ENCODE data around the gene CDH1. TPM values are rescaled to one million over a fixed set of nuclear protein-coding genes. Genes with fewer than 3 reads are reported as not detected.

CDH1 gene
- total and polyA plus RNA-seq, 4 experiments from 2014 or later, result 0.17 to 0.55 (median 0.20) TPM; not detected in 1

DNA sequence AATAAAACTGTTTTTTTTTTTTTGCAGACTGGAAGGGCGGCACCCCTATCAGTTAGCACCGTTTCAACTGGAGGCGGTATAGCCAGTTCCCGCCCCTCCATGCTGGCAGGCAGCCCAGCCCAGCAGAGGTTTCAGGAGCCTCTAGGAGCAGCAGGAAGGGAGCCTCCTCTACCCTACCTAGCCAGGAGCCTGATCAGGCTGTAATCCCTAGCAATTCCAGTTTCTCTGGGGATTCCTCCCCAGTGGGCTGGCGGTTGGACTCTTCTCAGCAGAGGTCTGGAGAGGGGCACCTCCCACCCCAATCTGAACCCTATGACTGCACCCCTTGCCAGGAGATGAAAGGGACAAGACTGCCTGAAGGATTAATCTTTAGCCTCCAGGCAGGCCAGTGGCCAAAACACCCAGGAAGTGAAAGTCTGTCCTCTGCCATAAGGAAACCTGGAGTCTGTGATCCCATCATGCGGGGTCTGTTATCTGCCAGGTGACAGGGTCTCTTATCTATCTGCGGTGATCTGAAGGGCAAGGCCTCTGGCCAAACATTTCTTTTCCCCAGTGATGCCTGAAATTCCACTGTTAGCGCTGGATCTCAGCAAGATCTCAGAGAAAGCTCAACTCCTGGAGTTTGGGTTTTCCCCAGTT is 4.9 kb upstream of the CDH1 start:
- H3K27me3 ChIP-seq (ENCODE audit: insufficient read depth, low read length), result peaks cover 4% of the 10 kb centered on the region
- H3K4me3 ChIP-seq (ENCODE audit: low read length in 2 of 2), result no peak overlapping the region
- no peaks in the 10 kb centered on the region for H3K9me3 ChIP-seq (ENCODE audit: control insufficient read depth in 1 of 2, low read length in 2 of 2)
- no peaks in the 10 kb centered on the region for H3K36me3 Mint-ChIP-seq
- ChIA-PET CTCF (ENCODE audit: partially characterized antibody) (no interaction called here), POLR2A (ENCODE audit: partially characterized antibody) (no interaction called here)
- DNase-seq, result no peak
- peaks cover 16 to 20% of the 10 kb centered on the region in 2 donors for H3K27me3 Mint-ChIP-seq
- peaks cover 1 to 5% (median 3%) of the 10 kb centered on the region in 4 donors for H3K4me1 Mint-ChIP-seq
- H3K9me3 Mint-ChIP-seq, result peaks cover 0 to 2% (median 0%) of the 10 kb centered on the region in 8 donors
- no peak overlapping the region for H3K27ac ChIP-seq (ENCODE audit: low read depth, low read length)
- no peaks in the 10 kb centered on the region for H3K4me1 ChIP-seq (ENCODE audit: insufficient read depth, low read length)
- intact Hi-C loops (cut with micrococcal nuclease), result no loop called here
- H3K36me3 ChIP-seq (ENCODE audit: insufficient read depth, low read length), result no peaks in the 10 kb centered on the region
- no peak overlapping the region for H3K4me3 Mint-ChIP-seq
- H3K27ac Mint-ChIP-seq, result no peak overlapping the region

DNA sequence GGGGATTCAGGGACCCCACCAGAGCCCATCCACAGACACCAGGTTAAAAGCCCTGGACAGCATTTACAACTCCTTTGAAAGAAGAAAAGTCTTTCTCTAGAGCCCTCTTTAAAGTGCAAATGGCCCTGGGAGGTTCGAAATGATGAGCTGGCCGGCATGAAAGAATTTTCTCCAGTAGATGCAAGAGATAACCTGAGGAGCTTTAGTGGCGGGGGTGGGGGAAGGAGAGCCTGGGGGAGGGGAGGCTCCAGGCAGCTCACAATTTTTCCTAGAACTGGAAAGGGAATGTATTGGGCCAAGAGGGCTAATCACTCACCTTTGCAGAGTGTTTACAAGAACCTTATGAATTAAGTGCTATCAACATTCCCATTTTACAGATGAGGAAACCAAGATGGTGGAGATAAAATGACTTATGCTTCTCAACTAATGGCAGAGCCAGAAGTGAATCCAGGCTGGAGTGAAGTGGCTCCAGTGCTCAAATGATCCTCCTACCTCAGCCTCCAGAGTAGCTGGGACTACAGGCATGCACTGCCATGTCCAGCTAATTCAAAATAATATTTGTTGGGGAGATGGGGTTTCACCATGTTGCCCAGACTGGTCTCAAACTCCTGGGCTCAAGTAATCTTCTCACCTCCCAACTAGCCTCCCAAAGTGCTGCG is 4.2 kb upstream of the CDH1 start:
- Mint-ChIP-seq H3K27ac (no peak overlapping the region), H3K27me3 (peaks cover 19 to 23% of the 10 kb centered on the region in 2 donors), H3K9me3 (peaks cover 0 to 2% (median 0%) of the 10 kb centered on the region in 8 donors), H3K4me1 (peaks cover 4 to 8% (median 6%) of the 10 kb centered on the region in 4 donors), H3K4me3 (no peak overlapping the region), H3K36me3 (no peaks in the 10 kb centered on the region)
- Histone ChIP-seq H3K27ac (ENCODE audit: low read depth, low read length) (no peak overlapping the region), H3K4me1 (ENCODE audit: insufficient read depth, low read length) (no peaks in the 10 kb centered on the region), H3K9me3 (ENCODE audit: control insufficient read depth in 1 of 2, low read length in 2 of 2) (no peaks in the 10 kb centered on the region), H3K27me3 (ENCODE audit: insufficient read depth, low read length) (peaks cover 4% of the 10 kb centered on the region), H3K36me3 (ENCODE audit: insufficient read depth, low read length) (no peaks in the 10 kb centered on the region), H3K4me3 (ENCODE audit: low read length in 2 of 2) (no peak overlapping the region)
- intact Hi-C loops (cut with micrococcal nuclease), result no loop called here
- CTCF ChIA-PET (ENCODE audit: partially characterized antibody), result no interaction called here
- no peak for DNase-seq
- POLR2A ChIA-PET (ENCODE audit: partially characterized antibody), result no interaction called here

DNA sequence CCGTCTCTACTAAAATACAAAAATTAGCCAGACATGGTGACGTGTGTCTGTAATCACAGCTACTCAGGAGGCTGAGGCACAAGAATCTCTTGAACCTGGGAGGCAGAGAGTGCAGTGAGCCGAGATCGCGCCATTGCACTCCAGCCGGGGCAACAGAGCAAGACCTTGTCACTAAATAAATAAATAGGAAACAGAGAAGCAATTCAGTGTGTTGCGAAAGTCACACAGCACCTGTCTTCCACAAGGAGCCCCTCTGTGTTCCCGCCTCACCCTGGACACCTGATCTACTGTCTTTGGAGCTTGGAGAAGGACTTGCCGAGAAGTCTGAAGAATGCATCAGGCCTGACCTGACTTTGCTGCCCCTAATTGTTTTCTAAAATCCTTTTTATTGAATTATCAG is 3.5 kb upstream of the CDH1 start:
- Mint-ChIP-seq H3K4me1 (peaks cover 4 to 10% (median 6%) of the 10 kb centered on the region in 4 donors), H3K36me3 (no peaks in the 10 kb centered on the region), H3K9me3 (peaks cover 0 to 2% (median 0%) of the 10 kb centered on the region in 8 donors), H3K27ac (no peak overlapping the region), H3K27me3 (peaks cover 21 to 24% of the 10 kb centered on the region in 2 donors), H3K4me3 (no peak overlapping the region)
- Histone ChIP-seq H3K27me3 (ENCODE audit: insufficient read depth, low read length) (peaks cover 4% of the 10 kb centered on the region), H3K27ac (ENCODE audit: low read depth, low read length) (no peak overlapping the region), H3K4me3 (ENCODE audit: low read length in 2 of 2) (no peak overlapping the region), H3K9me3 (ENCODE audit: control insufficient read depth in 1 of 2, low read length in 2 of 2) (no peaks in the 10 kb centered on the region), H3K36me3 (ENCODE audit: insufficient read depth, low read length) (no peaks in the 10 kb centered on the region), H3K4me1 (ENCODE audit: insufficient read depth, low read length) (no peaks in the 10 kb centered on the region)
- ChIA-PET POLR2A (ENCODE audit: partially characterized antibody) (no interaction called here), CTCF (ENCODE audit: partially characterized antibody) (no interaction called here)
- DNase-seq, result no peak
- intact Hi-C loops (cut with micrococcal nuclease), result no loop called here

GRCh38 chr16:68734782-68735181 is 2.3 kb upstream of the CDH1 start:
- no peak overlapping the region for H3K27ac ChIP-seq (ENCODE audit: low read depth, low read length)
- Mint-ChIP-seq H3K27ac (no peak overlapping the region), H3K36me3 (no peaks in the 10 kb centered on the region), H3K4me3 (no peak overlapping the region), H3K9me3 (peaks cover 0 to 2% (median 0%) of the 10 kb centered on the region in 8 donors), H3K4me1 (peaks cover 4 to 10% (median 6%) of the 10 kb centered on the region in 4 donors), H3K27me3 (peaks cover 21 to 23% of the 10 kb centered on the region in 2 donors)
- no peak for DNase-seq
- peaks cover 4% of the 10 kb centered on the region for H3K27me3 ChIP-seq (ENCODE audit: insufficient read depth, low read length)
- no peaks in the 10 kb centered on the region for H3K9me3 ChIP-seq (ENCODE audit: control insufficient read depth in 1 of 2, low read length in 2 of 2)
- ChIA-PET POLR2A (ENCODE audit: partially characterized antibody) (no interaction called here), CTCF (ENCODE audit: partially characterized antibody) (no interaction called here)
- no peak overlapping the region for H3K4me3 ChIP-seq (ENCODE audit: low read length in 2 of 2)
- intact Hi-C loops (cut with micrococcal nuclease), result no loop called here
- H3K36me3 ChIP-seq (ENCODE audit: insufficient read depth, low read length), result no peaks in the 10 kb centered on the region
- H3K4me1 ChIP-seq (ENCODE audit: insufficient read depth, low read length), result no peaks in the 10 kb centered on the region

DNA sequence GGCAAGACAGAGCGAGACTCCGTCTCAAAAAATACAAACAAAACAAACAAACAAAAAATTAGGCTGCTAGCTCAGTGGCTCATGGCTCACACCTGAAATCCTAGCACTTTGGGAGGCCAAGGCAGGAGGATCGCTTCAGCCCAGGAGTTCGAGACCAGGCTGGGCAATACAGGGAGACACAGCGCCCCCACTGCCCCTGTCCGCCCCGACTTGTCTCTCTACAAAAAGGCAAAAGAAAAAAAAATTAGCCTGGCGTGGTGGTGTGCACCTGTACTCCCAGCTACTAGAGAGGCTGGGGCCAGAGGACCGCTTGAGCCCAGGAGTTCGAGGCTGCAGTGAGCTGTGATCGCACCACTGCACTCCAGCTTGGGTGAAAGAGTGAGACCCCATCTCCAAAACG is 531 bp upstream of the CDH1 start:
- Mint-ChIP-seq H3K27me3 (peaks cover 23 to 29% of the 10 kb centered on the region in 2 donors), H3K36me3 (no peaks in the 10 kb centered on the region), H3K4me3 (peak overlapping the region in 7 of 8 donors; percentile 40 to 67 (median 55)), H3K27ac (no peak overlapping the region), H3K9me3 (peaks cover 0 to 2% (median 0%) of the 10 kb centered on the region in 8 donors), H3K4me1 (peaks cover 4 to 10% (median 6%) of the 10 kb centered on the region in 4 donors)
- H3K9me3 ChIP-seq (ENCODE audit: control insufficient read depth in 1 of 2, low read length in 2 of 2), result no peaks in the 10 kb centered on the region
- ChIA-PET CTCF (ENCODE audit: partially characterized antibody) (interaction anchor here (0.9 kb wide), 1 partner anchor 216 kb away, joined by 3 read pairs; no protein-coding TSS in a partner anchor), POLR2A (ENCODE audit: partially characterized antibody) (no interaction called here)
- H3K4me1 ChIP-seq (ENCODE audit: insufficient read depth, low read length), result no peaks in the 10 kb centered on the region
- H3K27ac ChIP-seq (ENCODE audit: low read depth, low read length), result no peak overlapping the region
- no peaks in the 10 kb centered on the region for H3K36me3 ChIP-seq (ENCODE audit: insufficient read depth, low read length)
- no peak for DNase-seq
- H3K4me3 ChIP-seq (ENCODE audit: low read length in 2 of 2), result no peak overlapping the region
- intact Hi-C loops (cut with micrococcal nuclease), result no loop called here
- H3K27me3 ChIP-seq (ENCODE audit: insufficient read depth, low read length), result peaks cover 4% of the 10 kb centered on the region

DNA sequence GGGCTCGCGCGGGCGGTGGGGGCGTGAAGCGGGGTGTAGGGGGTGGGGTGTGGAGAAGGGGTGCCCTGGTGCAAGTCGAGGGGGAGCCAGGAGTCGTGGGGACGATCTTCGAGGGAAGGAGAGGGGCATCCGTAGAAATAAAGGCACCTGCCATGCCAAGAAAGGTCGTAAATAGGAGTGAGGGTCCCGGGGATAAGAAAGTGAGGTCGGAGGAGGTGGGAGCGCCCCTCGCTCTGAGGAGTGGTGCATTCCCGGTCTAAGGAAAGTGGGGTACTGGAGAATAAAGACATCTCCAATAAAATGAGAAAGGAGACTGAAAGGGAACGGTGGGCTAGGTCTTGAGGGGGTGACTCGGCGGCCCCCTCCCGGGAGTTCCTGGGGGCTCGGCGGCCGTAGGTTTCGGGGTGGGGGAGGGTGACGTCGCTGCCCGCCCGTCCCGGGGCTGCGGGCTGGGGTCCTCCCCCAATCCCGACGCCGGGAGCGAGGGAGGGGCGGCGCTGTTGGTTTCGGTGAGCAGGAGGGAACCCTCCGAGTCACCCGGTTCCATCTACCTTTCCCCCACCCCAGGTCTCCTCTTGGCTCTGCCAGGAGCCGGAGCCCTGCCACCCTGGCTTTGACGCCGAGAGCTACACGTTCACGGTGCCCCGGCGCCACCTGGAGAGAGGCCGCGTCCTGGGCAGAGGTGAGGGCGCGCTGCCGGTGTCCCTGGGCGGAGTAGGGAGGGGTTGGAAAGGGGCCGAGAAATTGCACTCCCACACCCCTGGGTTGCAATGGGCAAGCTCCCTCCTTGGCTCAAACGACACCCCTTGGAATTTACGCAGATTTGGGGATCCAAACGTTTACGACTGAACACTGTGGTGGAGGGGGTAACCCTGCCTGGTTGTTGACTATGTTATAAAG is 888 bp downstream of the CDH1 start:
- intact Hi-C loops (cut with micrococcal nuclease), result no loop called here
- POLR2A ChIA-PET (ENCODE audit: partially characterized antibody), result no interaction called here
- Mint-ChIP-seq H3K4me3 (peak overlapping the region in 7 of 8 donors; percentile 41 to 79 (median 57)), H3K27ac (no peak overlapping the region), H3K4me1 (peaks cover 4 to 10% (median 6%) of the 10 kb centered on the region in 4 donors), H3K36me3 (no peaks in the 10 kb centered on the region), H3K9me3 (peaks cover 0 to 2% (median 0%) of the 10 kb centered on the region in 8 donors), H3K27me3 (peaks cover 23 to 29% of the 10 kb centered on the region in 2 donors)
- CTCF ChIA-PET (ENCODE audit: partially characterized antibody), result no interaction called here
- H3K36me3 ChIP-seq (ENCODE audit: insufficient read depth, low read length), result no peaks in the 10 kb centered on the region
- H3K27me3 ChIP-seq (ENCODE audit: insufficient read depth, low read length), result peaks cover 4% of the 10 kb centered on the region
- H3K4me3 ChIP-seq (ENCODE audit: low read length in 2 of 2), result no peak overlapping the region
- H3K9me3 ChIP-seq (ENCODE audit: control insufficient read depth in 1 of 2, low read length in 2 of 2), result no peaks in the 10 kb centered on the region
- no peaks in the 10 kb centered on the region for H3K4me1 ChIP-seq (ENCODE audit: insufficient read depth, low read length)
- no peak overlapping the region for H3K27ac ChIP-seq (ENCODE audit: low read depth, low read length)
- no peak for DNase-seq
